Activated effector memory CD4-positive, alpha-beta T cell treated with Interleukin-2 at 50 U/mL for 16 hours (primary cell): Measurements from ENCODE around the gene HES5.
"Not testable (repeated sequence)": the region's sequence is repeated elsewhere in the genome, so short reads cannot be mapped to it uniquely, and the experiment has no call there.

Experiments
- DNase-seq: peaks from one replicate; pipeline ENCODE4 v3.0.0-alpha.2; 2020

HES5 gene

GRCh38 chr1:2529784-2530512 lies at the start of gene HES5:
HES5 (minus strand) TSS chr1:2530263; CDS start chr1:2530164, 99 bp downstream.
- DNase-seq: no peak

- DNase-seq: no peak
Observed at GRCh38 chr1:2578758-2579118, 48.7 kb upstream of the HES5 start.

- peak; percentile 27 for DNase-seq
Observed at GRCh38 chr1:2577565-2578075, 47.6 kb upstream of the HES5 start.

GRCh38 chr1:2575801-2576663 lies 46.0 kb upstream of the HES5 start:
- DNase-seq: no peak

- no peak for DNase-seq
Observed at GRCh38 chr1:2574350-2574749, 44.3 kb upstream of the HES5 start.

- DNase-seq: no peak
Observed at GRCh38 chr1:2573250-2573920, 43.3 kb upstream of the HES5 start.

- DNase-seq: no peak
Observed at GRCh38 chr1:2571348-2571747, 41.3 kb upstream of the HES5 start.

GRCh38 chr1:2570332-2570731 lies 40.3 kb upstream of the HES5 start:
- no peak for DNase-seq

GRCh38 chr1:2569703-2570102 lies 39.6 kb upstream of the HES5 start:
- not testable (repeated sequence) for DNase-seq

- DNase-seq: no peak
Observed at GRCh38 chr1:2569060-2569459, 39.0 kb upstream of the HES5 start.

GRCh38 chr1:2568187-2568816 lies 38.2 kb upstream of the HES5 start:
- not testable (repeated sequence) for DNase-seq

- DNase-seq: no peak
Observed at GRCh38 chr1:2567083-2567679, 37.1 kb upstream of the HES5 start.

GRCh38 chr1:2566101-2567045 lies 36.3 kb upstream of the HES5 start:
- no peak for DNase-seq

- no peak for DNase-seq
Observed at GRCh38 chr1:2564815-2565374, 34.8 kb upstream of the HES5 start.

- no peak for DNase-seq
Observed at GRCh38 chr1:2564006-2564814, 34.1 kb upstream of the HES5 start.

GRCh38 chr1:2563205-2563604 lies 33.1 kb upstream of the HES5 start:
- no peak for DNase-seq

- no peak for DNase-seq
Observed at GRCh38 chr1:2561898-2562895, 32.1 kb upstream of the HES5 start.

- no peak for DNase-seq
Observed at GRCh38 chr1:2561446-2561845, 31.4 kb upstream of the HES5 start.
